Astrocyte (in vitro differentiated cells and primary cell): Measurements from ENCODE around the gene TMEM217.

Experiments used
- CTCF ChIP-seq: IDR thresholded peaks from 2 replicates; pipeline ENCODE4 v1.5.1; 2011; ENCODE audit warnings: low read depth, mild to moderate bottlenecking, inconsistent platforms, low read length, moderate library complexity; ENCODE audit not compliant: insufficient read depth
- EZH2 ChIP-seq: IDR thresholded peaks from 2 replicates; pipeline ENCODE4 v1.6.1; 2012; ENCODE audit warnings: mild to moderate bottlenecking, low read length, inconsistent platforms; ENCODE audit not compliant: insufficient read depth

GRCh38 chr6:37177077-37177934, 80.6 kb downstream of the TMEM217 start:
- TF ChIP-seq CTCF = no peak
- no peak for TF ChIP-seq EZH2
